Activated CD4-positive, alpha-beta T cell treated with anti-CD3 and anti-CD28 coated beads, Interleukin-2, amount 50 U/mL, for 48 hours (primary cell): ENCODE data around the gene MTX1.
"Not testable (repeated sequence)": the region's sequence is repeated elsewhere in the genome, so short reads cannot be mapped to it uniquely, and the experiment has no call there.

Experiments
- DNase-seq, 2 experiments: peaks; one replicate each; pipeline ENCODE4 v3.0.0-alpha.2; 2020

The MTX1 gene

DNA sequence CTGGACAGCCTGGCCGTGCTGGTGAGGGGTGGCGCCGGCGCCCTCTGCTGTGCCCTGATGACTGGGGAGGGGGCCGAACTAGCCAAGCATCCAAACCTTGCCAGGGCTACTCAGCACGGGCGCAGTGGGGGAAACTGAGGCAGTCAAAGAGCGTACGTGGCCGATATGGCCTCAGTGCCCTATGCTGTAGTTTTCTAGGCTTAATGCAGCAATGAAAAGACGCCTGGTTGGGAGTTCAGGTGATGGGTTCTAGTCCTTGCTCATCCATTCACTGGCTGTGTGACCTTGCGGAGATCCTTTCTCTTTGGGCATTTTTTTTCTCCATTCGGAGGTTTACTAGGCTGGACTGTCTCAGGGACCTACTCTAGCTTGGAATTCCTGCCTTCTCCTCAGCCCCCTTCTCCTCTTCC lies 822 bp downstream of the MTX1 start:
- DNase-seq = no peak

GRCh38 chr1:155210314-155211104 lies 2.0 kb downstream of the MTX1 start:
- no peak for DNase-seq

GRCh38 chr1:155211381-155212050 lies 3.0 kb downstream of the MTX1 start:
- DNase-seq = not testable (repeated sequence)

GRCh38 chr1:155212051-155212440 lies 3.6 kb downstream of the MTX1 start:
- not testable (repeated sequence) for DNase-seq

DNA sequence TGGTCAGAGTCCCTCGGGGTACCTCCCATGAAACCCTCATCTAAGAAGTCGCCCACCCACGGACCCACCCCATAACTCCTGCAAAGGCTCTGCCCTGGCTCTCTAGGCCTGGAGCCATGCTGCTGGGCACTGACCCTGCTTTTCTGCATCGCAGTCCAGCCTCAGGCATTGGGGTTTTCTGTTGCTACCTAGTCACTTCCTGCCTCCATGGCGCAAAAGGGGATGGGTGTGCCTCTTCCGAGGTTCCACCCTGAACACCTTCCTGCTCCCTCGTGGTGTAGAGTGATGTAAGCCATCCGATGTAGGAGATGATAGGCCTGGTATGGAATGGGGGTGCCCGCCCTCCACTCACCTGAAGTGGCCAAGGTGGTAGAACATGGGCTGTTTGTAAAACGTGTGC lies 6.2 kb downstream of the MTX1 start:
- not testable (repeated sequence) for DNase-seq

- DNase-seq = no peak
Observed at GRCh38 chr1:155218854-155219591, 10.5 kb downstream of the MTX1 start.

GRCh38 chr1:155219592-155220031 lies 11.1 kb downstream of the MTX1 start:
- no peak for DNase-seq

- not testable (repeated sequence) for DNase-seq
Observed at GRCh38 chr1:155220211-155220965, 11.9 kb downstream of the MTX1 start.

DNA sequence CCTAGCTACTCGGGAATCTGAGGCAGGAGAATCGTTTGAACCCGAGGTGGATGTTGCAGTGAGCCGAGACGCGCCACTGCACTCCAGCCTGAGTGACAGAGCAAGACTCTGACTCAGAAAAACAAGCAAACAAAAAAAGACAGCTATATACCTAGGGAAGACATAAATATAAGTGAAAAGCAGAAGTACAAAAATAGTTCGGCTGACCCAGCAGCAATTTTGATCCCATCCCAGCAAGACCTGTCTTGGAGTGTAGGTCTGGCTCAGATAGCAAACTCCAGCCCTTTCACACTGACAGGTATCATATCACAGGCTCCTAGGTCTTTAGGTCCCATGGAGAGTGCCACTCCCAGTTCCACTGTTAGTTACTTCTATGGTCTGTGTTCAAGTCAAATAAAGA lies 14.6 kb downstream of the MTX1 start:
- no peak for DNase-seq

- DNase-seq = not testable (repeated sequence)
Observed at GRCh38 chr1:155225404-155225759, 16.9 kb downstream of the MTX1 start.

- DNase-seq = peak; percentile 82 to 86
Observed at GRCh38 chr1:155226188-155226909, 17.9 kb downstream of the MTX1 start.

DNA sequence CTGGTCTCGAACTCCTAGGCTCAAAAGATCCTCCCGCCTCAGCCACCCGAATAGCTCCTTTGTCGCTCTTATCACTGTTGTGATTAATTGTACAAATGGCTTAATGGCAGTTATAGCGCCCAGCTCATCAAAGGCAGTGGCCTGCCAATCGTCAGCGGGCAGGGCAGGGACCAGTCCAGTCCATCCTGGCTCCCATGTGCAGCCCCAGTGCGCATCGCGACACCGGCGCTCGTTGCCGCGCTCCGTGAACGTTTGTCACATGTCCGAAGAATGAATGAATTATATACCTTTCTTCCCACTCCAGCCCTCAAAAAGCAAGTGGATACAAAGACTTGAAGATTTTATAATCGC lies 18.4 kb downstream of the MTX1 start:
- peak; percentile 59 to 68 for DNase-seq

DNA sequence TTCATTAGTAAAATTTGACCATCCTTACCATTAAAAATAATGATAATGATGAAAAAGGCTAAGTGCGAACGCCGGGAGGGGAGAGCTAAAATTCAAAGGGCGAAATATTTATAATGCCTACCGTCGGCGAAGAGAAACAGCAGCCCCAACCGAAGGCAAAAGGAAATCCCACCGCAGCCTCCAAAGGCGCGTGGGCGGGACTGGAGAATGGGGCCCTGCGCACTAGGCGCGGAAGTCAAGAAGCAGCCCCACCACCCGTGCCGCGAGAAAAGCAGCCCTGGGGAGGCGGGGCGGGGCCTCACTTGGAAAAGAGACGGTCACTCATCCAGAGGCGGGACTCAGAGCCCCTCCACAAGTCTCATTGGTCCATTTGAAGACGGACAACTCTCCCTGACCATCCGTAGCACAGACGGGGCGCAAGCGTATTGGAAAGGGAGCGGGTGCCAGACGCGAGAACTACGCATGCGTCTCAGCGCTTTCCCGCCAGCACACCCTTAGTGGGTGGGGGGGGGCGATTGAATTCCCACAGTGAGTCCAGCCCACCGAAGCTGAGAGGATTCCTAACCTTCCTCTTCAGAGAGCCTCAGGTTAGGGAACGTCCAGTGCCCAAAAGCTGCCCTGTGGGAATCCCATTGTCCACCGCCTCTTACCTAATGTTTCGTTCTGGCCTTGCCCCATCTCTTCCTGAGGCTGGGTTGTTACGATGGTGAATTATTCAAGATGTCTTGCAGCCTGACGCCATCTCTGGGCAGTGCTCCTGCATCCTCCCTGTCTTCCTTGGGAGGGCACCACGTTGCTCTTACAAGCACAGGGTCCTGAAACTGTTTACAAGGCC lies 19.0 kb downstream of the MTX1 start:
- peak; percentile 100 for DNase-seq

DNA sequence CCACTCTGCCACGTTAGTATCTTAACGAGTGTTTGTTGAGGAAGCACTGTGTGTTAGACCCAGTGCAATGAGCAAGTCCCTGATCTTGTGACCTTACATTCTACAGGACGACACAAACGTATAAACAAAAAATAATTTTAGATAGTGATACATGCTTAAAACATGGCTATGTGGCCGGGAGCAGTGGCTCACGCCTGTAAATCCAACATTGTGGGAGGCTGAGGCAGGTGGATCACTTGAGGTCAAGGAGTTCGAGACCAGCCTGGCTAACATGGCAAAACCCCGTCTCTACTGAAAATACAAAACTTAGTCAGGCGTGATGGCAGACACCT lies 19.6 kb downstream of the MTX1 start:
- DNase-seq = no peak

GRCh38 chr1:155231302-155231701 lies 22.8 kb downstream of the MTX1 start:
- DNase-seq = not testable (repeated sequence)

- not testable (repeated sequence) for DNase-seq
Observed at GRCh38 chr1:155232001-155232978, 23.8 kb downstream of the MTX1 start.

- not testable (repeated sequence) for DNase-seq
Observed at GRCh38 chr1:155233502-155233901, 25.0 kb downstream of the MTX1 start.

- DNase-seq = not testable (repeated sequence)
Observed at GRCh38 chr1:155235375-155235774, 26.9 kb downstream of the MTX1 start.

- DNase-seq = no peak
Observed at GRCh38 chr1:155236451-155236850, 28.0 kb downstream of the MTX1 start.

DNA sequence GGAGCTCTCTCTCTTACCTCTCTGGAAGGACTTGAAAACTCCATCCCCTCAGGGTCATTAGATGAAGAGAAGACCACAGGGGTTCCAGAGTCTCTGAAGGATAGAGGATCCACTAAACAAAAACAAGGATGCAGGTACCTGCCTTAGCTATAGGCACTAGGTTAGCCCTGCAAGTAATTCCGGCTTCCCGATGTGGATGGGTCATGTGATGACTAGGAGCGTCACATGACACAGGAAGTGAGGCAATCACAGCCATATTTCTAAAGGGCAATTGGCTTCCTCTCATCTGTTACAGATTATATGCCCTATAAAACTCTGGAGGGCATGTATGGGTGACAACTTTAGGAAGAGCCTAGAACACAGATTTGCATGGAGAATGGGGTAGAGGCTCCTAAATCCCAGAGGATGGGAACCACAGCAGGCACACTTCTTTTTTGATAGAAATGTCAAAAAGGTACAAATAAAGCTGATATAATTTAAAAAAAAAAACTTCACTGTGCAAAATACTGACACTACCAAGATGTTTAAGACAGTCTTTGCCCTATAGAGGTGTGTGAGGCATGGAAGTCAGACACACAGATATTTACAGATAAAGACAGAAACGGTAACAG lies 32.7 kb downstream of the MTX1 start:
- DNase-seq = peak; percentile 48 to 66
